Measurements from ENCODE around the gene CD46. TPM values are rescaled to one million over a fixed set of nuclear protein-coding genes. Genes with fewer than 3 reads are reported as not detected.
"Not testable (repeated sequence)": the region's sequence is repeated elsewhere in the genome, so short reads cannot be mapped to it uniquely, and the experiment has no call there.

The CD46 gene
- 93.3 and 100 TPM in 2 replicates for polyA plus RNA-seq (2013)

DNA sequence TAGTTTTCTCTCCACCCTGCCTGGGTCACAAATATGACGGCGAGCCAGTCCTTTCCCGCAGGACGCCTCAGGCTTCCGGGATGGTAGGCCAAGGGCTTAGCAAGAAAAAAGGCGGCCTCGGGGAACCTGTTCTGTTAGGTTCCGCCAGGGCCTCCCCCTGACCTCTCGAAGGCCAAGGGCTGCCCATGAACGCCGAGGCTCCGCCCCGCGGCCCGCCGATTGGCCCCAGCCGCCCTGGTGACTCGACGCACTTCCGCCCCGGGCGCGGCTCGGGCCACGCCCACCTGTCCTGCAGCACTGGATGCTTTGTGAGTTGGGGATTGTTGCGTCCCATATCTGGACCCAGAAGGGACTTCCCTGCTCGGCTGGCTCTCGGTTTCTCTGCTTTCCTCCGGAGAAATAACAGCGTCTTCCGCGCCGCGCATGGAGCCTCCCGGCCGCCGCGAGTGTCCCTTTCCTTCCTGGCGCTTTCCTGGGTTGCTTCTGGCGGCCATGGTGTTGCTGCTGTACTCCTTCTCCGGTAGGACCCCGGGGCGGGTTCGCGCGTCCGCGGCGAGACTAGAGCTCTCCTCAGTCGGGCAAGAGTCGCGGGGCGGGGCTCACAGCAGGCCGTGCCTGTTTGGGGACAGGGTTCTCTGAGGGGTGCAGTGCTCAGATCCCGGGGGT is at the start of gene CD46:
TSS of gene CD46 (plus strand) at position 265 of the 666 bp plus-strand sequence. CDS start at position 424, 159 bp downstream.
- H3K27ac ChIP-seq (ENCODE audit: low read depth, low read length): peak within 1 kb of the TSS; percentile 88
- H2BK12ac ChIP-seq (ENCODE audit: low read length): peak within 1 kb of the TSS; percentile 19
- DNase-seq: peak; percentile 100
- H2AFZ ChIP-seq (ENCODE audit: insufficient read depth, low read length, poor library complexity): peak within 1 kb of the TSS; percentile 88
- peak within 1 kb of the TSS; percentile 76 for H4K12ac ChIP-seq (ENCODE audit: low read depth, low read length)
- no peaks in the 10 kb centered on the region for H3K36me3 ChIP-seq (ENCODE audit: control insufficient read depth in 1 of 2, insufficient read depth in 2 of 2, low read length in 2 of 2)
- peak within 1 kb of the TSS; percentile 65 for H2AK5ac ChIP-seq (ENCODE audit: low read length)
- peak within 1 kb of the TSS; percentile 85 for H3K14ac ChIP-seq (ENCODE audit: low read length)
- H3K4ac ChIP-seq (ENCODE audit: low read depth, low read length): peak within 1 kb of the TSS; percentile 49
- no peaks in the 10 kb centered on the region for H3K27me3 ChIP-seq (ENCODE audit: insufficient read depth, low read length)
- H3K23ac ChIP-seq (ENCODE audit: low read length): no peak within 1 kb of the TSS
- H3K4me1 ChIP-seq (ENCODE audit: control insufficient read depth in 1 of 2, insufficient read depth in 2 of 2, low read length in 2 of 2): peaks cover 3 to 14% of the 10 kb centered on the region in 2 experiments
- H3K9me3 ChIP-seq (ENCODE audit: insufficient read depth, low read depth, low read length): no peaks in the 10 kb centered on the region
- peak within 1 kb of the TSS; percentile 86 for H2BK5ac ChIP-seq (ENCODE audit: low read depth, low read length, poor library complexity)
- peak within 1 kb of the TSS; percentile 79 for H2BK120ac ChIP-seq (ENCODE audit: insufficient read depth, low read length, poor library complexity)
- H4K8ac ChIP-seq (ENCODE audit: low read depth, low read length): peak within 1 kb of the TSS; percentile 87
- peak within 1 kb of the TSS; percentile 81 for H3K9ac ChIP-seq (ENCODE audit: low read length)
- H3K18ac ChIP-seq (ENCODE audit: low read length): peak within 1 kb of the TSS; percentile 88
- WGBS (ENCODE audit: extremely low coverage, insufficient coverage, insufficient read length): no CpG with 5 or more reads among the region's 55 CpGs
- H3K4me3 ChIP-seq (ENCODE audit: low read depth, low read length): peak within 1 kb of the TSS; percentile 89
- H4K91ac ChIP-seq (ENCODE audit: low read depth, low read length): peak within 1 kb of the TSS; percentile 85
- H3K4me2 ChIP-seq (ENCODE audit: low read length): peak within 1 kb of the TSS; percentile 92
- peaks cover 14% of the 10 kb centered on the region for H3K79me1 ChIP-seq (ENCODE audit: low read length)
- peaks cover 17% of the 10 kb centered on the region for H3K79me2 ChIP-seq (ENCODE audit: control insufficient read depth, insufficient read depth, low read length, poor library complexity)

DNA sequence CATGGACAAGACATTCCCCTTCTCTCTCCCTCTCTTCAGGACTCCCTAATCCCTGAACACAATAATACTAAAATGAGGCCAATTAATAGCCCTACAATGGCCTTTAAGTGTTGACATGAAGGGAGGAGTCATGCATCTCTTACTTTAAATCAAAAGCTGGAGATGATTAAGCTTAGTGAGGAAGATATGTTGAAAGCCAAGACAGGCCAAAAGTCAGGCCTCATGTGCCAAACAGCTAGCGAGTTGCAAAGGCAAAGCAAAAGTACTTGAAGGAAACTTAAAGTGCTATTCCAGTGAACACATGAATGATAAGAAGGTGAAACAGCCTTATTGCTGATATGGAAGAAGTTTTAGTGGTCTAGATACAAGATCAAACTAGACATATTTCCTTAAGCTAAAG is 49.5 kb upstream of the CD46 start:
- Histone ChIP-seq H3K4me3 (ENCODE audit: low read depth, low read length) (no peak overlapping the region), H3K4me1 (ENCODE audit: control insufficient read depth in 1 of 2, insufficient read depth in 2 of 2, low read length in 2 of 2) (no peaks in the 10 kb centered on the region), H3K18ac (ENCODE audit: low read length) (no peak overlapping the region), H3K9ac (ENCODE audit: low read length) (no peak overlapping the region), H2BK5ac (ENCODE audit: low read depth, low read length, poor library complexity) (no peak overlapping the region), H3K79me1 (ENCODE audit: low read length) (no peaks in the 10 kb centered on the region), H2BK120ac (ENCODE audit: insufficient read depth, low read length, poor library complexity) (no peak overlapping the region), H3K14ac (ENCODE audit: low read length) (no peak overlapping the region), H3K27me3 (ENCODE audit: insufficient read depth, low read length) (no peaks in the 10 kb centered on the region), H4K91ac (ENCODE audit: low read depth, low read length) (no peak overlapping the region), H3K27ac (ENCODE audit: low read depth, low read length) (no peak overlapping the region), H3K4ac (ENCODE audit: low read depth, low read length) (no peak overlapping the region), H3K9me3 (ENCODE audit: insufficient read depth, low read depth, low read length) (no peaks in the 10 kb centered on the region), H3K23ac (ENCODE audit: low read length) (no peak overlapping the region), H2BK12ac (ENCODE audit: low read length) (no peak overlapping the region), H2AFZ (ENCODE audit: insufficient read depth, low read length, poor library complexity) (no peak overlapping the region), H2AK5ac (ENCODE audit: low read length) (no peak overlapping the region), H4K12ac (ENCODE audit: low read depth, low read length) (no peak overlapping the region), H3K4me2 (ENCODE audit: low read length) (no peak overlapping the region), H3K36me3 (ENCODE audit: control insufficient read depth in 1 of 2, insufficient read depth in 2 of 2, low read length in 2 of 2) (no peaks in the 10 kb centered on the region), H4K8ac (ENCODE audit: low read depth, low read length) (no peak overlapping the region), H3K79me2 (ENCODE audit: control insufficient read depth, insufficient read depth, low read length, poor library complexity) (no peaks in the 10 kb centered on the region)
- WGBS (ENCODE audit: extremely low coverage, insufficient coverage, insufficient read length): no CpG with 5 or more reads among the region's 1 CpG
- DNase-seq: no peak

DNA sequence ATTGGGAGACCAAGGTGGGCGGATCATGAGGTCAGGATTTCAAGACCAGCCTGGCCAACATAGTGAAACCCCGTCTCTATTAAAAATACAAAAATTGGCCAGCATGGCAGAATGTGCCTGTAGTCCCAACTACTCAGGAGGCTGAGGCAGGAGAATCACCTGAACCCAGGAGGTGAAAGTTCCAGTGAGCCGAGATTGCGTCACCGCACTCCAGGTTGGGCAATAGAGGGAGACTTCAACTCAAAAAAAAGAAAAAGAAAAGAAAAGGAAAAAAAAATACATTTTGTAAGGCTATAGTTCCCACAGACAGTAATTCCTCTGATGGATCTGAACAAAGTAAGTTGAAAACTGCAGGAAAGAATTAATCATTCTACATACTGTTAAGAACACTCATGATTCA is 48.1 kb upstream of the CD46 start:
- Histone ChIP-seq H2BK5ac (ENCODE audit: low read depth, low read length, poor library complexity) (no peak overlapping the region), H2AFZ (ENCODE audit: insufficient read depth, low read length, poor library complexity) (no peak overlapping the region), H3K23ac (ENCODE audit: low read length) (no peak overlapping the region), H3K27ac (ENCODE audit: low read depth, low read length) (no peak overlapping the region), H2BK12ac (ENCODE audit: low read length) (no peak overlapping the region), H3K36me3 (ENCODE audit: control insufficient read depth in 1 of 2, insufficient read depth in 2 of 2, low read length in 2 of 2) (no peaks in the 10 kb centered on the region), H3K18ac (ENCODE audit: low read length) (no peak overlapping the region), H3K79me1 (ENCODE audit: low read length) (no peaks in the 10 kb centered on the region), H4K8ac (ENCODE audit: low read depth, low read length) (no peak overlapping the region), H3K4me3 (ENCODE audit: low read depth, low read length) (no peak overlapping the region), H3K27me3 (ENCODE audit: insufficient read depth, low read length) (no peaks in the 10 kb centered on the region), H3K4me2 (ENCODE audit: low read length) (no peak overlapping the region), H3K4ac (ENCODE audit: low read depth, low read length) (no peak overlapping the region), H3K9ac (ENCODE audit: low read length) (no peak overlapping the region), H4K91ac (ENCODE audit: low read depth, low read length) (no peak overlapping the region), H2AK5ac (ENCODE audit: low read length) (no peak overlapping the region), H3K9me3 (ENCODE audit: insufficient read depth, low read depth, low read length) (no peaks in the 10 kb centered on the region), H2BK120ac (ENCODE audit: insufficient read depth, low read length, poor library complexity) (no peak overlapping the region), H3K79me2 (ENCODE audit: control insufficient read depth, insufficient read depth, low read length, poor library complexity) (no peaks in the 10 kb centered on the region), H3K14ac (ENCODE audit: low read length) (no peak overlapping the region), H4K12ac (ENCODE audit: low read depth, low read length) (no peak overlapping the region), H3K4me1 (ENCODE audit: control insufficient read depth in 1 of 2, insufficient read depth in 2 of 2, low read length in 2 of 2) (no peaks in the 10 kb centered on the region)
- no CpG with 5 or more reads among the region's 5 CpGs for WGBS (ENCODE audit: extremely low coverage, insufficient coverage, insufficient read length)
- peak; percentile 20 to 55 for DNase-seq

DNA sequence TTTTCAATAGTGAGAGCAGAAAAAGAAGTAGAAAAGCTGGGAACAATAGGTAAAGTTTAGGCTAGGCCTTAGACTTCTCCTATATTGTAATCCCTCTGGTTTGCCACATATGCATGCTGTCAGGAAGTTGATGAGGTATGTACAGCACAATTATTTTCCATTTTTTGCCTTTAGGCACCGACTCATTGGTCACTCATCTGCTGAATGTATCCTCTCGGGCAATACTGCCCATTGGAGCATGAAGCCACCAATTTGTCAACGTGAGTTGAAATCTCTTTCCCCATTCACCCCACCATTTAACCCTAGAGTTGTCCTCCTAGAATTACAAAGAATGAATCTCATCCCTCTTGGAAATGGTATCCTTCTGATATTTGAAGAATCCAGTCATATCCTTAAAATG is 43.9 kb upstream of the CD46 start:
- not testable (repeated sequence) for H3K9ac ChIP-seq (ENCODE audit: low read length); H4K91ac ChIP-seq (ENCODE audit: low read depth, low read length); H3K4me3 ChIP-seq (ENCODE audit: low read depth, low read length); H3K4me1 ChIP-seq (ENCODE audit: control insufficient read depth in 1 of 2, insufficient read depth in 2 of 2, low read length in 2 of 2); H2BK5ac ChIP-seq (ENCODE audit: low read depth, low read length, poor library complexity); H3K4me2 ChIP-seq (ENCODE audit: low read length); H2BK120ac ChIP-seq (ENCODE audit: insufficient read depth, low read length, poor library complexity); H3K23ac ChIP-seq (ENCODE audit: low read length); H3K14ac ChIP-seq (ENCODE audit: low read length); H4K12ac ChIP-seq (ENCODE audit: low read depth, low read length); H2AK5ac ChIP-seq (ENCODE audit: low read length); H3K36me3 ChIP-seq (ENCODE audit: control insufficient read depth in 1 of 2, insufficient read depth in 2 of 2, low read length in 2 of 2); H3K79me1 ChIP-seq (ENCODE audit: low read length); H3K27me3 ChIP-seq (ENCODE audit: insufficient read depth, low read length); H3K27ac ChIP-seq (ENCODE audit: low read depth, low read length); H3K4ac ChIP-seq (ENCODE audit: low read depth, low read length); H3K9me3 ChIP-seq (ENCODE audit: insufficient read depth, low read depth, low read length); H3K18ac ChIP-seq (ENCODE audit: low read length); H4K8ac ChIP-seq (ENCODE audit: low read depth, low read length); H2BK12ac ChIP-seq (ENCODE audit: low read length); H2AFZ ChIP-seq (ENCODE audit: insufficient read depth, low read length, poor library complexity); H3K79me2 ChIP-seq (ENCODE audit: control insufficient read depth, insufficient read depth, low read length, poor library complexity)
- DNase-seq: peak; percentile 56 to 89
- WGBS (ENCODE audit: extremely low coverage, insufficient coverage, insufficient read length): no CpG with 5 or more reads among the region's 3 CpGs
